ENCODE measurements around the gene KIAA1328. TPM values are rescaled to one million over a fixed set of nuclear protein-coding genes. Genes with fewer than 3 reads are reported as not detected.

Gene KIAA1328
- polyA plus RNA-seq, 1 donor from 2014 or later: 8.5 TPM

DNA sequence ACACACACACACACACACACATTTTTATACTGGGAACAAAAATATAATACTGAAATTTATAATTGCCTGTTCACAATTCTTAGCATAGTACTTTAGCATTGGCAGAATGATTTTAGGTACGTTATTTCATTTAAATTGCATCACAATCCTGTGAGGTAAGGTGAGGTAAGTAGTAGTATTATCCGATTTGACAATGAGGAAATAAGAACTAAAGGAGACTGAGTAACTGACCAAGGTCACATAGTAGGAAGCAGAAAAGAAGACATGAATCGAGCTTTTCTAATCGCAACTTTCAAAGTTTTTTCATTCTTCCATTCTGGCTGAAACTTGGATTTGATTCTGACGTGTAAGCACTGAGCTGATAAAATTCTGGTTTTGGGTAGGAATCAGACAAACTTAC lies 351.2 kb downstream of the KIAA1328 start:
- H3K27me3 ChIP-seq (ENCODE audit: insufficient read depth, low read depth, low read length): no peaks in the 10 kb centered on the region
- no peaks in the 10 kb centered on the region for H3K9me2 ChIP-seq (ENCODE audit: insufficient read depth, low read length)
- no peak overlapping the region for H3K4me3 ChIP-seq (ENCODE audit: low read length)
- H2AFZ ChIP-seq (ENCODE audit: low read depth, low read length): no peak overlapping the region
- no peaks in the 10 kb centered on the region for H3K9me3 ChIP-seq (ENCODE audit: low read length)
- no peaks in the 10 kb centered on the region for H4K20me1 ChIP-seq (ENCODE audit: insufficient read depth)
- no peaks in the 10 kb centered on the region for H3K79me2 ChIP-seq (replicated peaks; ENCODE audit: insufficient read depth, low read length)
- no peaks in the 10 kb centered on the region for H3K36me3 ChIP-seq (ENCODE audit: insufficient read depth, low read length)
- no peak overlapping the region for H3K9ac ChIP-seq (ENCODE audit: low read length)
- no peak overlapping the region for H3K27ac ChIP-seq (ENCODE audit: low read length)
- no peaks in the 10 kb centered on the region for H3F3A ChIP-seq (ENCODE audit: insufficient read depth, low read length, poor library complexity, severe bottlenecking)
- no peak overlapping the region for H3K4me2 ChIP-seq (ENCODE audit: low read length)
- TF ChIP-seq EP300 (conservative IDR thresholded peaks at IDR 0.05; ENCODE audit: poor library complexity, severe bottlenecking) (no peak), TAF1 (IDR thresholded peaks at IDR 0.05; ENCODE audit: low read depth) (no peak)

DNA sequence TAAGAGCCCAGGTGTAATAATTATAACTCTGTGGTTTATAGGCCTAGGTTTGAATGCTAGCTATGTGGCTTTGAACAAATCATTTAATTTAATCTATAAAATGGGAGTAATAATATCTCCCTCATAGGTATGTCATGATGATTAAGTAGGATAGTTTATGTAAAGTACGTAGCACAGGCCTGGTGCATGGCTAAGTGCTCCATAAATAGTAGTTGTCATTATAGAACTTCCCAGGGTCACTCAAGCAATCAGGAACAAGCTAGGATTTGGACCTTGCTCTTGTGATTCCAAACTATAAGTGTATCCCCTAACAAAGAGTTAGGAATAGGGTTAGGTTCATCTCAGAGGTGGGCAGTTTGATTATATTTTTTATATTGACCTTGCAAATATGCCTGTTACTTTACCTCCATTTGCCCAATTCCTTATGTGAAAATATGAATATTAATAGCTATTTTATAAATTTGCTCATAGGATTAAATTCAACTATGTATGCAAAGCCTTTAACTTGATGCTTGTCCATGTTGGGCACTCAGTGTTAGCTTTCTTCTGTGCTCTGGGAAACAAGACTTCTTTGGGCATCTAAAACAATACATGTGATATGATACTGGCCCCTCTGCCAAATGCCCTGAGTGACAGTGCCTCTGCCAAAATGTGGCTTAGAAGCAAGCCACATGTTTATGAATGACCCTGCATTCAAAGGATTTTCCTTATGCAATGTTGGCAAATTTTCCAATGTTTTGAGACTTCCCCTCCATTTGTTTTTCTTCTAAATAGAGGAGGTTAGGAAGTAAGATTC lies 353.6 kb downstream of the KIAA1328 start:
- no peak overlapping the region for H2AFZ ChIP-seq (ENCODE audit: low read depth, low read length)
- H3K27me3 ChIP-seq (ENCODE audit: insufficient read depth, low read depth, low read length): no peaks in the 10 kb centered on the region
- no peak overlapping the region for H3K4me3 ChIP-seq (ENCODE audit: low read length)
- H3K9me2 ChIP-seq (ENCODE audit: insufficient read depth, low read length): no peaks in the 10 kb centered on the region
- no peaks in the 10 kb centered on the region for H4K20me1 ChIP-seq (ENCODE audit: insufficient read depth)
- no peaks in the 10 kb centered on the region for H3K9me3 ChIP-seq (ENCODE audit: low read length)
- H3F3A ChIP-seq (ENCODE audit: insufficient read depth, low read length, poor library complexity, severe bottlenecking): no peaks in the 10 kb centered on the region
- no peak overlapping the region for H3K9ac ChIP-seq (ENCODE audit: low read length)
- H3K4me2 ChIP-seq (ENCODE audit: low read length): no peak overlapping the region
- TF ChIP-seq, protein P1, sequence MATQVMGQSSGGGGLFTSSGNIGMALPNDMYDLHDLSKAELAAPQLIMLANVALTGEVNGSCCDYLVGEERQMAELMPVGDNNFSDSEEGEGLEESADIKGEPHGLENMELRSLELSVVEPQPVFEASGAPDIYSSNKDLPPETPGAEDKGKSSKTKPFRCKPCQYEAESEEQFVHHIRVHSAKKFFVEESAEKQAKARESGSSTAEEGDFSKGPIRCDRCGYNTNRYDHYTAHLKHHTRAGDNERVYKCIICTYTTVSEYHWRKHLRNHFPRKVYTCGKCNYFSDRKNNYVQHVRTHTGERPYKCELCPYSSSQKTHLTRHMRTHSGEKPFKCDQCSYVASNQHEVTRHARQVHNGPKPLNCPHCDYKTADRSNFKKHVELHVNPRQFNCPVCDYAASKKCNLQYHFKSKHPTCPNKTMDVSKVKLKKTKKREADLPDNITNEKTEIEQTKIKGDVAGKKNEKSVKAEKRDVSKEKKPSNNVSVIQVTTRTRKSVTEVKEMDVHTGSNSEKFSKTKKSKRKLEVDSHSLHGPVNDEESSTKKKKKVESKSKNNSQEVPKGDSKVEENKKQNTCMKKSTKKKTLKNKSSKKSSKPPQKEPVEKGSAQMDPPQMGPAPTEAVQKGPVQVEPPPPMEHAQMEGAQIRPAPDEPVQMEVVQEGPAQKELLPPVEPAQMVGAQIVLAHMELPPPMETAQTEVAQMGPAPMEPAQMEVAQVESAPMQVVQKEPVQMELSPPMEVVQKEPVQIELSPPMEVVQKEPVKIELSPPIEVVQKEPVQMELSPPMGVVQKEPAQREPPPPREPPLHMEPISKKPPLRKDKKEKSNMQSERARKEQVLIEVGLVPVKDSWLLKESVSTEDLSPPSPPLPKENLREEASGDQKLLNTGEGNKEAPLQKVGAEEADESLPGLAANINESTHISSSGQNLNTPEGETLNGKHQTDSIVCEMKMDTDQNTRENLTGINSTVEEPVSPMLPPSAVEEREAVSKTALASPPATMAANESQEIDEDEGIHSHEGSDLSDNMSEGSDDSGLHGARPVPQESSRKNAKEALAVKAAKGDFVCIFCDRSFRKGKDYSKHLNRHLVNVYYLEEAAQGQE (IDR thresholded peaks at IDR 0.05; ENCODE audit: borderline replicate concordance): no peak
- TF ChIP-seq SMC3 (conservative IDR thresholded peaks at IDR 0.05; ENCODE audit: poor library complexity): no peak
- no peak for TF ChIP-seq RAD21 (conservative IDR thresholded peaks at IDR 0.05)
- TF ChIP-seq TAF1 (IDR thresholded peaks at IDR 0.05; ENCODE audit: low read depth): no peak
- TF ChIP-seq EZH2 (IDR thresholded peaks at IDR 0.05; ENCODE audit: borderline replicate concordance, insufficient read depth, low read length, poor library complexity, severe bottlenecking): no peak
- TF ChIP-seq POLR2AphosphoS5 (IDR thresholded peaks at IDR 0.05): no peak
- no peak for TF ChIP-seq EP300 (conservative IDR thresholded peaks at IDR 0.05; ENCODE audit: poor library complexity, severe bottlenecking)
- TF ChIP-seq MXI1 (conservative IDR thresholded peaks at IDR 0.05; ENCODE audit: poor library complexity, severe bottlenecking): no peak
- TF ChIP-seq, protein P2, sequence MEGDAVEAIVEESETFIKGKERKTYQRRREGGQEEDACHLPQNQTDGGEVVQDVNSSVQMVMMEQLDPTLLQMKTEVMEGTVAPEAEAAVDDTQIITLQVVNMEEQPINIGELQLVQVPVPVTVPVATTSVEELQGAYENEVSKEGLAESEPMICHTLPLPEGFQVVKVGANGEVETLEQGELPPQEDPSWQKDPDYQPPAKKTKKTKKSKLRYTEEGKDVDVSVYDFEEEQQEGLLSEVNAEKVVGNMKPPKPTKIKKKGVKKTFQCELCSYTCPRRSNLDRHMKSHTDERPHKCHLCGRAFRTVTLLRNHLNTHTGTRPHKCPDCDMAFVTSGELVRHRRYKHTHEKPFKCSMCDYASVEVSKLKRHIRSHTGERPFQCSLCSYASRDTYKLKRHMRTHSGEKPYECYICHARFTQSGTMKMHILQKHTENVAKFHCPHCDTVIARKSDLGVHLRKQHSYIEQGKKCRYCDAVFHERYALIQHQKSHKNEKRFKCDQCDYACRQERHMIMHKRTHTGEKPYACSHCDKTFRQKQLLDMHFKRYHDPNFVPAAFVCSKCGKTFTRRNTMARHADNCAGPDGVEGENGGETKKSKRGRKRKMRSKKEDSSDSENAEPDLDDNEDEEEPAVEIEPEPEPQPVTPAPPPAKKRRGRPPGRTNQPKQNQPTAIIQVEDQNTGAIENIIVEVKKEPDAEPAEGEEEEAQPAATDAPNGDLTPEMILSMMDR (IDR thresholded peaks at IDR 0.05; ENCODE audit: poor library complexity, severe bottlenecking): no peak
- H3K36me3 ChIP-seq (ENCODE audit: insufficient read depth, low read length): no peaks in the 10 kb centered on the region
- no peak overlapping the region for H3K27ac ChIP-seq (ENCODE audit: low read length)
- H3K79me2 ChIP-seq (replicated peaks; ENCODE audit: insufficient read depth, low read length): no peaks in the 10 kb centered on the region

Measured in neural cell (in vitro differentiated cells).